Bronchus fibroblast of lung (primary cell): ENCODE measurements around the gene EBF3. TPM values are rescaled to one million over a fixed set of nuclear protein-coding genes. Genes with fewer than 3 reads are reported as not detected.

Source experiments
- total RNA-seq: library from RNA; depleted of rRNA; stranded (reverse); fragments of >200 nt; gene quantifications from 2 replicates; pipeline ENCODE4 v1.2.3, GENCODE V29; 2015

EBF3 gene
- 1.0 and 1.5 TPM in 2 replicates for total RNA-seq

DNA sequence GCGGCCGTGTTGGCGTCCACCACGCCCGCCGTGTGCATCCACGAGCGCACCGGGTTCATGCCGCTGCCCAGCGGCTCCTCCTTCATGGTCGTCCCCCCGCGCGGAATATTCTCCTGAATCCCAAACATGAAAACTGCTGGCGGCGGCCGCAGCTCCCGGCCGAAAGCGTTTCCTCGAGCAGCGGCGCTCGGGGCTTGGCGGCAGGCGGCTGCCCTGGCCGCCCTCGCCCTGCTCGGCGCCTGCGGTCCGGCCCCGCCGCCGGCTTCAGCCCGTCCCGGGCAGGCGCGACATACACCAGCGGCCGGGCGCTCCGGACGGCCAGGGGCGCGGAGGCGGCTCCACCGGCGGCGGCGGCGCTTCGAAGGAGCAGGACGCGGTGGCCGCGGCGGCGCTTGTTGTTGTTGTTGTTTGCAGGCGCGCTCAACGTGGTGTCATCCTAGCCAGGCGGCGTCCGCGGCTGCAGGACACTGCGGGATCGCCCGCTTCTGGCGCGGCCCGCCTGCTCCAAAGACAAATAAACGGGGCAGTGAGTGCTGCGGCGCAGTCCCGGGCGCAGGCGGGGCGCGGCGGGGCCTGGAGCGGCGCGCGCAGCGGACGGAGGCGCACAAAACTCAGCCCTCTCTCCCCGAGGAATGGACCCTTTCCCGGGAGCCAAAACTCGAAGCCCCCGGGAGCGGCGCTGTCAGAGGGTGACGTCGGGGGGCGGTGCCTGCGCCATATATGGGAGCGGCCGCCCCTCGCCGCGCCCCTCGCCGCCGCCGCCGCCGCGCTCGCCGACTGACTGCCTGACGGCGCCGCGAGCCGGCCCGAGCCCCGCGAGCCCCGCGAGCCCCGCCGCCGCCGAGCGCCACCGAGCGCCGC is at the start of gene EBF3:
Gene EBF3, minus strand, starts transcription at position 634 of the 861 bp plus-strand sequence. Its CDS starts 506 bp downstream, at position 128.

Other genes starting within 250 kb of the EBF3 start
- gene C10orf143, start 146.6 kb upstream of the EBF3 start, total RNA-seq = 1.0 and 1.7 TPM in 2 replicates
- 90.4 and 112 TPM in 2 replicates for gene GLRX3, start 172.1 kb upstream of the EBF3 start, total RNA-seq